Transverse colon (tissue), 4 donors: ENCODE data around the gene PLEKHJ1.

ENCODE experiments used
- POLR2A ChIP-seq: fragments of 450-650 bp; IDR thresholded peaks from one replicate; pipeline ENCODE4 v1.6.1; 2016; ENCODE audit warnings: antibody characterized with exemption, mild to moderate bottlenecking, moderate library complexity
- POLR2AphosphoS5 ChIP-seq, 3 donors: sonication (generic); formaldehyde crosslinking; IDR thresholded peaks; one replicate each; pipeline ENCODE4 v1.6.1; 2016; ENCODE audit warnings: antibody characterized with exemption in 3 of 3
- TF ChIP-seq, protein P1 (sequence below), 5 experiments: fragments of 200-600 bp in 3 of 5; fragments of 450-650 bp in 2 of 5; sonication (generic) in 3 of 5; IDR thresholded peaks; 1 replicate in 2 of 5; 2 replicates in 3 of 5; pipeline ENCODE4 v1.5.1; 2016 to 2017; ENCODE audit warnings: antibody characterized with exemption in 5 of 5, inconsistent platforms in 3 of 5, mild to moderate bottlenecking in 2 of 5, moderate library complexity in 1 of 5

DNA sequence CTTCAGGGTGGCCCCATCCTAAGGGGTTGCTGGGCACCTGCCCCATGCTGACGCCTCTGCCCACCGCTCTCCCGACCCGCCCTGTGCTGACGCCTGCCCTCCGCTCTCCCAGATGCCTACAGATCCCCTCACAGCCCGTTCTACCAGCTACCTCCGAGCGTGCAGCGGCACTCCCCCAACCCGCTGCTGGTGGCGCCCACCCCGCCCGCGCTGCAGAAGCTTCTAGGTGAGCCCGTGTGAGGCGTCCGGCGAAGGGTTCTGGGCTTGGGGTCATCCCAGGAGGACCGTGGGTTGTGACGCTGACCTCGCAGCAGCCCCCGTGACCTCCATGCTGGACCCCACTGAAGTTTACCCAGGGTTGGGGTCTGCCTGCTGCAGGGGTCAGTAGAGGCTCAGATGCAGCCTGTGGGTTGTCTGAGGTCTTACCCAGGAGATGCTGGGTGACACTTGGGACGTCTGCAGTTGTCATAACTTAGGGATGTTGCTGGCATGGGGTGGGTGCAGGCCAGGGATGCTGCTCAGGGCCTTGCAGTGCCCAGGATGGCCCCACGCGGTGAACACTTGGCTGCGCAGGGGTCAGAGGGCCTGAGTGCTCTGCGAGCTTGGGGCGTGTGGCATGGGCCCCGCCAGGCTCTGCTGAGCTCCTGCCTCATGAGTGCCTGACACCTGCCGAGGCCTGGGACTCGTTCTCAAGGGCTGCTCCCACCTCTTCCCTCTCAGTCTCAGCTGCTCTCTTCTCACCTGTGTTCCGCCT lies 25.0 kb downstream of the PLEKHJ1 start:
- TF ChIP-seq, protein P1, sequence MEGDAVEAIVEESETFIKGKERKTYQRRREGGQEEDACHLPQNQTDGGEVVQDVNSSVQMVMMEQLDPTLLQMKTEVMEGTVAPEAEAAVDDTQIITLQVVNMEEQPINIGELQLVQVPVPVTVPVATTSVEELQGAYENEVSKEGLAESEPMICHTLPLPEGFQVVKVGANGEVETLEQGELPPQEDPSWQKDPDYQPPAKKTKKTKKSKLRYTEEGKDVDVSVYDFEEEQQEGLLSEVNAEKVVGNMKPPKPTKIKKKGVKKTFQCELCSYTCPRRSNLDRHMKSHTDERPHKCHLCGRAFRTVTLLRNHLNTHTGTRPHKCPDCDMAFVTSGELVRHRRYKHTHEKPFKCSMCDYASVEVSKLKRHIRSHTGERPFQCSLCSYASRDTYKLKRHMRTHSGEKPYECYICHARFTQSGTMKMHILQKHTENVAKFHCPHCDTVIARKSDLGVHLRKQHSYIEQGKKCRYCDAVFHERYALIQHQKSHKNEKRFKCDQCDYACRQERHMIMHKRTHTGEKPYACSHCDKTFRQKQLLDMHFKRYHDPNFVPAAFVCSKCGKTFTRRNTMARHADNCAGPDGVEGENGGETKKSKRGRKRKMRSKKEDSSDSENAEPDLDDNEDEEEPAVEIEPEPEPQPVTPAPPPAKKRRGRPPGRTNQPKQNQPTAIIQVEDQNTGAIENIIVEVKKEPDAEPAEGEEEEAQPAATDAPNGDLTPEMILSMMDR (IDR thresholded peaks at IDR 0.05): no peak
- TF ChIP-seq POLR2A (no peak), POLR2AphosphoS5 (IDR thresholded peaks at IDR 0.05) (no peak)
